GM12874 (cell line): Measurements from ENCODE around the gene CD48.

Source experiments
- CTCF ChIP-seq: IDR thresholded peaks from 2 replicates; pipeline ENCODE4 v1.5.1; 2011; ENCODE audit warnings: low read depth, mild to moderate bottlenecking, control low read depth, low read length, moderate library complexity; ENCODE audit not compliant: insufficient read depth

Gene CD48

GRCh38 chr1:160753594-160753993 lies 42.0 kb upstream of the CD48 start:
- TF ChIP-seq CTCF: no peak

GRCh38 chr1:160752924-160753323 lies 41.3 kb upstream of the CD48 start:
- TF ChIP-seq CTCF: no peak

- TF ChIP-seq CTCF: no peak
Observed at GRCh38 chr1:160752406-160752805, 40.8 kb upstream of the CD48 start.

- TF ChIP-seq CTCF: no peak
Observed at GRCh38 chr1:160750608-160751007, 39.0 kb upstream of the CD48 start.

GRCh38 chr1:160748878-160749269 lies 37.3 kb upstream of the CD48 start:
- no peak for TF ChIP-seq CTCF

GRCh38 chr1:160748181-160748877 lies 36.7 kb upstream of the CD48 start:
- peak; percentile 44; the same call in 1 of the 2 replicates for TF ChIP-seq CTCF

GRCh38 chr1:160747717-160748116 lies 36.1 kb upstream of the CD48 start:
- TF ChIP-seq CTCF: no peak
